ENCODE results near the gene PGLYRP4.
A peak's percentile ranks its signal among the peaks of the same experiment; 100 is the strongest.
"Not testable (repeated sequence)": the region's sequence is repeated elsewhere in the genome, so short reads cannot be mapped to it uniquely, and the experiment has no call there.

Gene PGLYRP4

GRCh38 chr1:153337980-153338853 is 10.4 kb downstream of the PGLYRP4 start:
- DNase-seq (ENCODE audit: low read depth, low spot score): no peak

GRCh38 chr1:153336650-153337049 is 12.0 kb downstream of the PGLYRP4 start:
- DNase-seq (ENCODE audit: low read depth, low spot score): no peak

- DNase-seq (ENCODE audit: low read depth, low spot score): no peak
Observed at GRCh38 chr1:153333902-153334301, 14.7 kb downstream of the PGLYRP4 start.

GRCh38 chr1:153324912-153325311 is 23.7 kb downstream of the PGLYRP4 start:
- DNase-seq (ENCODE audit: low read depth, low spot score): no peak

GRCh38 chr1:153322568-153322967 is 26.1 kb downstream of the PGLYRP4 start:
- no peak for DNase-seq (ENCODE audit: low read depth, low spot score)

- DNase-seq (ENCODE audit: low read depth, low spot score): not testable (repeated sequence)
Observed at GRCh38 chr1:153318145-153318544, 30.5 kb downstream of the PGLYRP4 start.

GRCh38 chr1:153316013-153316412 is 32.6 kb downstream of the PGLYRP4 start:
- DNase-seq (ENCODE audit: low read depth, low spot score): not testable (repeated sequence)

- DNase-seq (ENCODE audit: low read depth, low spot score): not testable (repeated sequence)
Observed at GRCh38 chr1:153314388-153314787, 34.3 kb downstream of the PGLYRP4 start.

- DNase-seq (ENCODE audit: low read depth, low spot score): no peak
Observed at GRCh38 chr1:153313288-153313687, 35.4 kb downstream of the PGLYRP4 start.

GRCh38 chr1:153312570-153313186 is 36.0 kb downstream of the PGLYRP4 start, which contains the start of gene PGLYRP3:
TSS of gene PGLYRP3 (minus strand) at chr1:153312952. CDS start at chr1:153310665, 2,287 bp downstream.
- no peak for DNase-seq (ENCODE audit: low read depth, low spot score)

- no peak for DNase-seq (ENCODE audit: low read depth, low spot score)
Observed at GRCh38 chr1:153310526-153310925, 38.1 kb downstream of the PGLYRP4 start.

- DNase-seq (ENCODE audit: low read depth, low spot score): no peak
Observed at GRCh38 chr1:153309441-153309840, 39.2 kb downstream of the PGLYRP4 start.

- DNase-seq (ENCODE audit: low read depth, low spot score): no peak
Observed at GRCh38 chr1:153308540-153308939, 40.1 kb downstream of the PGLYRP4 start.

- no peak for DNase-seq (ENCODE audit: low read depth, low spot score)
Observed at GRCh38 chr1:153307221-153307600, 41.4 kb downstream of the PGLYRP4 start.

- DNase-seq (ENCODE audit: low read depth, low spot score): no peak
Observed at GRCh38 chr1:153306303-153307220, 42.1 kb downstream of the PGLYRP4 start.

GRCh38 chr1:153305682-153306081 is 43.0 kb downstream of the PGLYRP4 start:
- DNase-seq (ENCODE audit: low read depth, low spot score): no peak

GRCh38 chr1:153302308-153302707 is 46.3 kb downstream of the PGLYRP4 start:
- DNase-seq (ENCODE audit: low read depth, low spot score): no peak

GRCh38 chr1:153293851-153294250 is 54.8 kb downstream of the PGLYRP4 start:
- no peak for DNase-seq (ENCODE audit: low read depth, low spot score)

GRCh38 chr1:153293480-153293775 is 55.2 kb downstream of the PGLYRP4 start:
- no peak for DNase-seq (ENCODE audit: low read depth, low spot score)

GRCh38 chr1:153292740-153293479 is 55.7 kb downstream of the PGLYRP4 start:
- DNase-seq (ENCODE audit: low read depth, low spot score): peak; percentile 28

- peak; percentile 55 for DNase-seq (ENCODE audit: low read depth, low spot score)
Observed at GRCh38 chr1:153292185-153292584, 56.5 kb downstream of the PGLYRP4 start.
